Measurements from ENCODE around the gene MRPL11.

GRCh38 chr11:66473167-66473566 is 34.5 kb upstream of the MRPL11 start:
- TF ChIP-seq POLR2A (IDR thresholded peaks at IDR 0.05) (no peak), EP300 (IDR thresholded peaks at IDR 0.05) (no peak)
